HFF-Myc (cell line): ENCODE data around the gene CSE1L.
"Not testable (repeated sequence)": the region's sequence is repeated elsewhere in the genome, so short reads cannot be mapped to it uniquely, and the experiment has no call there.

Experiments used
- DNase-seq: peaks from one replicate; pipeline ENCODE4 v3.0.0-alpha.2; 2011; ENCODE audit warnings: low read depth; ENCODE audit errors: extremely low read depth
- H3K4me3 ChIP-seq: replicated peaks from 2 replicates; pipeline ENCODE4 v1.5.1; 2011; ENCODE audit warnings: low read depth, mild to moderate bottlenecking, control low read depth, low read length
- CTCF ChIP-seq: IDR thresholded peaks from 2 replicates; pipeline ENCODE4 v1.5.1; 2012; ENCODE audit warnings: mild to moderate bottlenecking, low read depth, low read length, control low read depth; ENCODE audit errors: missing control alignments

CSE1L gene

GRCh38 chr20:49099011-49099410 is 52.9 kb downstream of the CSE1L start:
- TF ChIP-seq CTCF, result no peak
- no peak overlapping the region for H3K4me3 ChIP-seq
- DNase-seq, result no peak

DNA sequence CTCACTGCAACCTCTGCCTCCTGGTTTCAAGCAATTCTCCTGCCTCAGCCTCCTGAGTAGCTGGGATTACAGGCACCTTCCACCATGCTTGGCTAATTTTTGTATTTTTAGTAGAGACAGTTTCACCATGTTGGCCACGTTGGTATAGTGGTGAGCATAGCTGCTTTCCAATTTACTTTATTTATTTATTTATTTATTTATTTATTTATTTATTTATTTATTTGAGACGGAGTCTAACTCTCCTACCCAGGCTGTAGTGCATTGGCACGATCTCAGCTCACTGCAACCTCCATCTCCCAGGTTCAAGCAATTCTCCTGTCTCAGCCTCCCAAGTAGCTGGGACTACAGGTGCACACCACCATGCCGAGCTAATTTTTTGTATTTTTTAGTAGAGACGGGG is 54.2 kb downstream of the CSE1L start:
- not testable (repeated sequence) for DNase-seq, H3K4me3 ChIP-seq

DNA sequence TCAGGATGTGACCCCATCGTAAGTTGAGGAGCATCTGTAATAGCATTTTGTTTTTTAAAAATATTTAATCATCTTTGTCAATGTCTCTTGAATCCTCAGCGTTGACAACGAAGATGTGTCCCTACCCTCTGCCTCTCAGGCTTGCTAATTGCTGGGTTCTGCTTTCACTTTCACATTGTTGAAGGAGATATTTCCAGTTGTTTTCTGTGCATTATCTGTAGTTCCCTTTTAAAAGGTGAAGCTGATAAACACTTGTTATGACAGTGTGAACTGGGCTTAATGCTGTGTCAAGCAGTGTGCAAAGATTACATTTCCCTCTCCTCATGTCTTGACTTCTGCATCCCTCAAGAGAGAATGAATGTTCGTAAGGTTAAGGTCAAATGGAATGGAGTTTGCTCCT is 54.9 kb downstream of the CSE1L start:
- no peak for DNase-seq
- H3K4me3 ChIP-seq, result no peak overlapping the region
- no peak for TF ChIP-seq CTCF

DNA sequence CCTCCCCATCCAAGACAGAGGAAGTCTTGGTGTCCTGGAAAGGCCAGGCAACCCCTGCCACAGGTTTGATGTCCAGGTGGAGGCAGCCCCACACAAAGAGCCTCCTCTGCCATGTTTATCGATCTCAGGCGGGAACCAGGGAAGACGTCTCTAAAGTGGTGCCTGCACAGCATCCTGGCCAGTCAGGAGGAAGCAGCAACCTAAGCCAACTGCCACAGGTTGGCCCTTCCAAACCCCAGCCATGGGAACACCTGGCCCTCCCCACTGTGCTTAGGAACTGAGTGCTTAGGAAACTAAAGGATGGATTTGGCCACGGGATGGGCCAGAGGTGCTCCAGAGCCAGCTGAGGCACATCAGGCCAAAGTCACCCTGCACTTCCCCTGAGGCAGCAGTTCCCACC is 56.9 kb downstream of the CSE1L start:
- TF ChIP-seq CTCF, result no peak
- DNase-seq, result no peak
- H3K4me3 ChIP-seq, result no peak overlapping the region

- H3K4me3 ChIP-seq, result no peak overlapping the region
- no peak for TF ChIP-seq CTCF
- no peak for DNase-seq
Observed at GRCh38 chr20:49103647-49104364, 57.7 kb downstream of the CSE1L start.

- no peak for DNase-seq
- no peak overlapping the region for H3K4me3 ChIP-seq
- no peak for TF ChIP-seq CTCF
Observed at GRCh38 chr20:49104365-49104648, 58.2 kb downstream of the CSE1L start.

DNA sequence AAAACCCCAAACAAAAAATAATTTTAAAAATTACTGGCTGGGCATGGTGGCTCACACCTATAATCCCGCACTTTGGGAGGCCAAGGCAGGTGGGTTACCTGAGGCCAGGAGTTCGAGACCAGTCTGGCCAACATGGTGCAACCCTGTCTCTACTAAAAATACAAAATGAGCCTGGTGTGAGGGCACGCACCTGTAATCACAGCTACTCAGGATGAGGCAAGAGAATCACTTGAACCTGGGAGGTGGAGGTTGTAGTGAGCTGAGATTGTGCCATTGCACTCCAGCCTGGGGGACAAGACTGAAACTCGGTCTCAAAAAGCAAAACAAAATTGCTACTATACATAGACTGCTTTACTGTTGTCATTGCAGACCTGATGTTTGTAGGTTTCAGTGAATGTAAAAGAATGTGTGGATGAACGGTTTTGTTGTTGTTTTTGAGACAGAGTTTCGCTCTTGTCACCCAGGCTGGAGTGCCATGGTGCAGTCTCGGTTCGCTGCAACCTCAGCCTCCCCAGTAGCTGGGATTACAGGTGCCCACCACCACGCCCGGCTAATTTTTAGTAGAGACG is 59.0 kb downstream of the CSE1L start:
- H3K4me3 ChIP-seq, DNase-seq: not testable (repeated sequence)

- no peak for TF ChIP-seq CTCF
- no peak overlapping the region for H3K4me3 ChIP-seq
- DNase-seq, result no peak
Observed at GRCh38 chr20:49106328-49106727, 60.2 kb downstream of the CSE1L start.
